Measurements from ENCODE around the gene MCM3AP. TPM values are rescaled to one million over a fixed set of nuclear protein-coding genes. Genes with fewer than 3 reads are reported as not detected.
A peak's percentile ranks its signal among the peaks of the same experiment; 100 is the strongest.

Gene MCM3AP
- total RNA-seq, 2 donors from 2014 or later, result 52.7 to 102 TPM

DNA sequence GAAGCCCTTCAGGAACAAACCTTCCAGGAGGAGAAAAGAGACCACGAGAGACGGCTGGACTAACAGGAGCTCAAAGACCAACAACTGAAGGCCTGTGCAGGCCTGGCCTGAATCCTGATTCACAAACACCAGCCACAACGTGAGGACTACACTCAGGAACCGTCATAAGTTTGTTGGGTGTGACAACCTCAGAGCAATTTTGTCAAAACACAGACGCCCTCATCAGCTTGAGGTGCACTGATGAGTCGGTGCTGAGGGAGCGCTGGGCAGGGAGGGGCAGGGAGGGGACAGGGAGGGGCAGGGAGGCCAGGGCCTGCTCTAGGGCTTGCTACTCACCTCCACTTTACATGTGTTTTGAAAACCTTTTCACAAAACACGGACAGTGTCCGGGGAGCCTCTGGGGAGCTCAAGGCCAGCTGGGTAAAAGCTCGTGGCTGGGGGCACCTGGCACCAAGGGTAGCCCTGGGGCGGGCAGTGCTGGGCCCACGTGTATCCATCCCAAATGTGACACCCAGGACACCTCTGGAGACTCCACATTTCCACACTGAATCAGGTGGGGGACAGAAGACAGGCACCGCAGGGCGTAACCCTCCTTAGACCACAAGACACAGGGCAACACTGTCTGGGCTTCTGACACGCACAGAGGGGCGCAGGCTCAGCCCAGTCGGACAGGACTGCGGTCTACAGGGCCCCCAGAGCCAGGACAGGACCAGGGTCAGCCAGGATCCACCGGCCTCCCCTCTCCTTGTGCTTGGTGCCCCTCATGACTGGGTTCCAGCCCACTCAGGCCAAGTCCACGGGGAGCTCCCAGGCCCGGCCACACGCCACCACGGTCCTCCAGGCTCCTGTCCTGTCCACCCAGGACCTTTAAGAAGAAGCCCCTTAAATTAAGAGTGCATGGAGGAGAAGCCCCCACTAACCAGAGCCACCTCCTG, 73.4 kb downstream of the MCM3AP start:
- no peaks in the 10 kb centered on the region for H3K4me1 ChIP-seq
- H3K27ac ChIP-seq, result no peak overlapping the region
- WGBS, 2 donors, result 87 to 90% methylated on average over 8 to 23 of the region's 23 CpGs
- no peak for ATAC-seq
- H3K36me3 ChIP-seq (replicated peaks in 1 of 2; ENCODE audit: insufficient read depth in 1 of 2, low read depth in 2 of 2), result peaks cover 0 to 11% of the 10 kb centered on the region in 2 donors
- peak in 1 of 4 donors; percentile 7 for DNase-seq
- H3K9me3 ChIP-seq, result no peaks in the 10 kb centered on the region
- H3K27me3 ChIP-seq, result no peaks in the 10 kb centered on the region
- H3K4me3 ChIP-seq, result no peak overlapping the region
- TF ChIP-seq POLR2A (IDR thresholded peaks at IDR 0.05) (no peak), CTCF (IDR thresholded peaks at IDR 0.05) (no peak)
- intact Hi-C loops (cut with DNase I), result no loop called here

GRCh38 chr21:46211376-46211775, 74.0 kb downstream of the MCM3AP start:
- Histone ChIP-seq H3K4me3 (no peak overlapping the region), H3K9me3 (no peaks in the 10 kb centered on the region), H3K36me3 (replicated peaks in 1 of 2; ENCODE audit: insufficient read depth in 1 of 2, low read depth in 2 of 2) (peaks cover 0 to 12% of the 10 kb centered on the region in 2 donors), H3K4me1 (no peaks in the 10 kb centered on the region), H3K27ac (no peak overlapping the region), H3K27me3 (no peaks in the 10 kb centered on the region)
- ATAC-seq (no peak), DNase-seq (no peak)
- WGBS, 2 donors, result 90% methylated on average over 6 to 7 of the region's 7 CpGs
- intact Hi-C loops (cut with DNase I), result no loop called here
- TF ChIP-seq POLR2A (IDR thresholded peaks at IDR 0.05), result no peak
- no peak for TF ChIP-seq CTCF (IDR thresholded peaks at IDR 0.05)

- WGBS, 2 donors, result 80 to 98% methylated on average over 7 to 16 of the region's 16 CpGs
- intact Hi-C loops (cut with DNase I), result no loop called here
These were observed 74.9 kb downstream of the MCM3AP start for GRCh38 chr21:46210378-46211136.

More at GRCh38 chr21:46210378-46211136, 74.9 kb downstream of the MCM3AP start:
- H3K27me3 ChIP-seq, result no peaks in the 10 kb centered on the region
- H3K4me1 ChIP-seq, result no peaks in the 10 kb centered on the region
- no peak overlapping the region for H3K4me3 ChIP-seq
- DNase-seq (peak in 2 of 4 donors; percentile 3 to 7), ATAC-seq (no peak)
- TF ChIP-seq POLR2A (IDR thresholded peaks at IDR 0.05) (no peak), CTCF (IDR thresholded peaks at IDR 0.05) (no peak)
- H3K9me3 ChIP-seq, result no peaks in the 10 kb centered on the region
- H3K27ac ChIP-seq, result no peak overlapping the region
- peaks cover 0 to 18% of the 10 kb centered on the region in 2 donors for H3K36me3 ChIP-seq (replicated peaks in 1 of 2; ENCODE audit: insufficient read depth in 1 of 2, low read depth in 2 of 2)

All from body of pancreas (tissue), 4 donors.